ENCODE measurements around the gene TAC4.
A peak's percentile ranks its signal among the peaks of the same experiment; 100 is the strongest.

TAC4 gene

GRCh38 chr17:49872754-49873377 lies 25.0 kb upstream of the TAC4 start:
- peak; percentile 62 for DNase-seq

- no peak for DNase-seq
Measured at GRCh38 chr17:49871211-49871610, 23.3 kb upstream of the TAC4 start.

- no peak for DNase-seq
Measured at GRCh38 chr17:49870298-49870697, 22.4 kb upstream of the TAC4 start.

GRCh38 chr17:49869038-49869374 lies 21.1 kb upstream of the TAC4 start:
- DNase-seq = no peak

- no peak for DNase-seq
Measured at GRCh38 chr17:49866882-49867413, 19.1 kb upstream of the TAC4 start.

- no peak for DNase-seq
Measured at GRCh38 chr17:49866019-49866380, 18.1 kb upstream of the TAC4 start.

GRCh38 chr17:49862781-49863331 lies 15.0 kb upstream of the TAC4 start:
- DNase-seq = no peak

- DNase-seq = no peak
Measured at GRCh38 chr17:49861150-49861884, 13.4 kb upstream of the TAC4 start.

GRCh38 chr17:49859991-49860953 lies 12.4 kb upstream of the TAC4 start:
- DNase-seq = peak; percentile 50

GRCh38 chr17:49858796-49859195 lies 10.9 kb upstream of the TAC4 start:
- no peak for DNase-seq

- DNase-seq = no peak
Measured at GRCh38 chr17:49854126-49854525, 6.3 kb upstream of the TAC4 start.

- DNase-seq = no peak
Measured at GRCh38 chr17:49853470-49854015, 5.7 kb upstream of the TAC4 start.

- DNase-seq = no peak
Measured at GRCh38 chr17:49851387-49852291, 3.8 kb upstream of the TAC4 start.

GRCh38 chr17:49850772-49851386 lies 3.0 kb upstream of the TAC4 start:
- no peak for DNase-seq

GRCh38 chr17:49850218-49850610 lies 2.3 kb upstream of the TAC4 start:
- DNase-seq = no peak

- no peak for DNase-seq
Measured at GRCh38 chr17:49848739-49849138, 870 bp upstream of the TAC4 start.

- no peak for DNase-seq
Measured at GRCh38 chr17:49846938-49847712, 744 bp downstream of the TAC4 start.

- no peak for DNase-seq
Measured at GRCh38 chr17:49845321-49845720, 2.5 kb downstream of the TAC4 start.

- no peak for DNase-seq
Measured at GRCh38 chr17:49843774-49844350, 4.0 kb downstream of the TAC4 start.

- no peak for DNase-seq
Measured at GRCh38 chr17:49842846-49843245, 5.0 kb downstream of the TAC4 start.
